ENCODE measurements around the gene FAM120B. TPM values are rescaled to one million over a fixed set of nuclear protein-coding genes. Genes with fewer than 3 reads are reported as not detected.

The FAM120B gene
- total RNA-seq, 2 experiments from 2014 or later = 18.4 to 20.0 TPM

- Mint-ChIP-seq H3K27me3 (peaks cover 54% of the 10 kb centered on the region), H3K4me3 (no peak overlapping the region), H3K36me3 (peaks cover 7% of the 10 kb centered on the region), H3K4me1 (ENCODE audit: low read depth) (peaks cover 20% of the 10 kb centered on the region), H3K27ac (no peak overlapping the region), H3K9me3 (peaks cover 6% of the 10 kb centered on the region)
- ChIA-PET CTCF (no interaction called here), POLR2A (no interaction called here)
- no peak for DNase-seq
- intact Hi-C loops (cut with micrococcal nuclease) = loop anchor here (10.0 kb wide), 3 partner anchors 213 to 503 kb away; no protein-coding TSS in a partner anchor
Observed at GRCh38 chr6:170297576-170298330, 8.8 kb upstream of the FAM120B start.

GRCh38 chr6:170298688-170299087, 7.9 kb upstream of the FAM120B start:
- POLR2A ChIA-PET = no interaction called here
- H3K4me3 Mint-ChIP-seq = no peak overlapping the region
- no peak overlapping the region for H3K27ac Mint-ChIP-seq
- H3K4me1 Mint-ChIP-seq (ENCODE audit: low read depth) = peaks cover 11% of the 10 kb centered on the region
- no peak for DNase-seq
- H3K9me3 Mint-ChIP-seq = peaks cover 6% of the 10 kb centered on the region
- CTCF ChIA-PET = no interaction called here
- peaks cover 49% of the 10 kb centered on the region for H3K27me3 Mint-ChIP-seq
- intact Hi-C loops (cut with micrococcal nuclease) = loop anchor here (10.0 kb wide), 3 partner anchors 214 to 504 kb away; no protein-coding TSS in a partner anchor
- peaks cover 7% of the 10 kb centered on the region for H3K36me3 Mint-ChIP-seq

GRCh38 chr6:170301184-170301583, 5.4 kb upstream of the FAM120B start:
- intact Hi-C loops (cut with micrococcal nuclease) = no loop called here
- CTCF ChIA-PET = no interaction called here
- peaks cover 9% of the 10 kb centered on the region for H3K4me1 Mint-ChIP-seq (ENCODE audit: low read depth)

GRCh38 chr6:170305805-170306323, 694 bp upstream of the FAM120B start:
- Mint-ChIP-seq H3K27ac (no peak overlapping the region), H3K4me1 (ENCODE audit: low read depth) (peaks cover 35% of the 10 kb centered on the region), H3K36me3 (peaks cover 6% of the 10 kb centered on the region), H3K4me3 (peak overlapping the region; percentile 96), H3K9me3 (peaks cover 6% of the 10 kb centered on the region), H3K27me3 (peaks cover 14% of the 10 kb centered on the region)
- POLR2A ChIA-PET = interaction anchor here (1.3 kb wide), 1 partner anchor 12 kb away, joined by 3 read pairs; no protein-coding TSS in a partner anchor
- intact Hi-C loops (cut with micrococcal nuclease) = loop anchor here (1.0 to 2.0 kb wide), 3 partner anchors 16 to 248 kb away; partner anchors contain the start of gene TBP
- CTCF ChIA-PET = interaction anchor here (0.6 kb wide), 1 partner anchor 15 kb away, joined by 3 read pairs; the partner anchor contains the start of gene DLL1
- DNase-seq = no peak

More at GRCh38 chr6:170301184-170301583, 5.4 kb upstream of the FAM120B start:
- peaks cover 6% of the 10 kb centered on the region for H3K9me3 Mint-ChIP-seq
- H3K27ac Mint-ChIP-seq = no peak overlapping the region
- peaks cover 34% of the 10 kb centered on the region for H3K27me3 Mint-ChIP-seq
- no peak overlapping the region for H3K4me3 Mint-ChIP-seq
- POLR2A ChIA-PET = no interaction called here
- peaks cover 7% of the 10 kb centered on the region for H3K36me3 Mint-ChIP-seq
- no peak for DNase-seq

- H3K27me3 Mint-ChIP-seq = peaks cover 8% of the 10 kb centered on the region
- H3K36me3 Mint-ChIP-seq = peaks cover 5% of the 10 kb centered on the region
- peak overlapping the region; percentile 87 for H3K27ac Mint-ChIP-seq
- ChIA-PET POLR2A (interaction anchor here (0.6 to 1.3 kb wide), 3 partner anchors 13 to 556 kb away, joined by 3 to 6 read pairs (median 3); partner anchors contain the start of genes DYNLT2 and ERMARD), CTCF (no interaction called here)
- peaks cover 41% of the 10 kb centered on the region for H3K4me1 Mint-ChIP-seq (ENCODE audit: low read depth)
- no peaks in the 10 kb centered on the region for H3K9me3 Mint-ChIP-seq
- H3K4me3 Mint-ChIP-seq = peak overlapping the region; percentile 96
- DNase-seq = no peak
- intact Hi-C loops (cut with micrococcal nuclease) = loop anchor here (2.0 kb wide), 1 partner anchor 40 kb away; no protein-coding TSS in a partner anchor
Observed at GRCh38 chr6:170307080-170307545, 555 bp downstream of the FAM120B start.

GRCh38 chr6:170308761-170309160, 2.2 kb downstream of the FAM120B start:
- H3K4me3 Mint-ChIP-seq = no peak overlapping the region
- no peak overlapping the region for H3K27ac Mint-ChIP-seq
- intact Hi-C loops (cut with micrococcal nuclease) = no loop called here
- CTCF ChIA-PET = no interaction called here
- no peaks in the 10 kb centered on the region for H3K9me3 Mint-ChIP-seq
- peaks cover 4% of the 10 kb centered on the region for H3K27me3 Mint-ChIP-seq
- H3K36me3 Mint-ChIP-seq = peaks cover 5% of the 10 kb centered on the region
- POLR2A ChIA-PET = no interaction called here
- peaks cover 53% of the 10 kb centered on the region for H3K4me1 Mint-ChIP-seq (ENCODE audit: low read depth)
- DNase-seq = no peak

GRCh38 chr6:170311696-170312095, 5.1 kb downstream of the FAM120B start:
- peaks cover 56% of the 10 kb centered on the region for H3K4me1 Mint-ChIP-seq (ENCODE audit: low read depth)
- intact Hi-C loops (cut with micrococcal nuclease) = no loop called here
- H3K27me3 Mint-ChIP-seq = no peaks in the 10 kb centered on the region
- H3K27ac Mint-ChIP-seq = no peak overlapping the region
- no peak overlapping the region for H3K4me3 Mint-ChIP-seq
- CTCF ChIA-PET = no interaction called here
- peaks cover 6% of the 10 kb centered on the region for H3K36me3 Mint-ChIP-seq
- no peak for DNase-seq
- no peaks in the 10 kb centered on the region for H3K9me3 Mint-ChIP-seq
- POLR2A ChIA-PET = interaction anchor here (0.6 kb wide), 1 partner anchor 224 kb away, joined by 3 read pairs; no protein-coding TSS in a partner anchor

- Mint-ChIP-seq H3K27ac (no peak overlapping the region), H3K4me3 (no peak overlapping the region), H3K9me3 (no peaks in the 10 kb centered on the region), H3K36me3 (peaks cover 15% of the 10 kb centered on the region), H3K4me1 (ENCODE audit: low read depth) (peaks cover 52% of the 10 kb centered on the region), H3K27me3 (no peaks in the 10 kb centered on the region)
- ChIA-PET POLR2A (no interaction called here), CTCF (no interaction called here)
- intact Hi-C loops (cut with micrococcal nuclease) = no loop called here
- no peak for DNase-seq
Observed at GRCh38 chr6:170312876-170313275, 6.3 kb downstream of the FAM120B start.

GRCh38 chr6:170313716-170314295, 7.2 kb downstream of the FAM120B start:
- no peaks in the 10 kb centered on the region for H3K27me3 Mint-ChIP-seq
- DNase-seq = no peak
- intact Hi-C loops (cut with micrococcal nuclease) = no loop called here
- no peak overlapping the region for H3K4me3 Mint-ChIP-seq
- no peaks in the 10 kb centered on the region for H3K9me3 Mint-ChIP-seq
- no peak overlapping the region for H3K27ac Mint-ChIP-seq
- peaks cover 16% of the 10 kb centered on the region for H3K36me3 Mint-ChIP-seq
- H3K4me1 Mint-ChIP-seq (ENCODE audit: low read depth) = peaks cover 42% of the 10 kb centered on the region
- POLR2A ChIA-PET = interaction anchor here (0.6 kb wide), 1 partner anchor 12 kb away, joined by 3 read pairs; no protein-coding TSS in a partner anchor
- CTCF ChIA-PET = no interaction called here

GRCh38 chr6:170314983-170315382, 8.4 kb downstream of the FAM120B start:
- H3K9me3 Mint-ChIP-seq = no peaks in the 10 kb centered on the region
- H3K27ac Mint-ChIP-seq = no peak overlapping the region
- H3K4me3 Mint-ChIP-seq = no peak overlapping the region
- no peak for DNase-seq
- ChIA-PET POLR2A (no interaction called here), CTCF (no interaction called here)
- intact Hi-C loops (cut with micrococcal nuclease) = no loop called here
- H3K27me3 Mint-ChIP-seq = no peaks in the 10 kb centered on the region
- peaks cover 19% of the 10 kb centered on the region for H3K36me3 Mint-ChIP-seq
- H3K4me1 Mint-ChIP-seq (ENCODE audit: low read depth) = peaks cover 40% of the 10 kb centered on the region

- peaks cover 26% of the 10 kb centered on the region for H3K36me3 Mint-ChIP-seq
- no peaks in the 10 kb centered on the region for H3K27me3 Mint-ChIP-seq
- H3K27ac Mint-ChIP-seq = no peak overlapping the region
- ChIA-PET POLR2A (no interaction called here), CTCF (no interaction called here)
- intact Hi-C loops (cut with micrococcal nuclease) = no loop called here
- no peak overlapping the region for H3K4me3 Mint-ChIP-seq
- peaks cover 42% of the 10 kb centered on the region for H3K4me1 Mint-ChIP-seq (ENCODE audit: low read depth)
- DNase-seq = no peak
- H3K9me3 Mint-ChIP-seq = no peaks in the 10 kb centered on the region
Observed at GRCh38 chr6:170316071-170316470, 9.5 kb downstream of the FAM120B start.

GRCh38 chr6:170317076-170317475, 10.5 kb downstream of the FAM120B start:
- H3K27me3 Mint-ChIP-seq = no peaks in the 10 kb centered on the region
- ChIA-PET POLR2A (no interaction called here), CTCF (no interaction called here)
- DNase-seq = no peak
- H3K36me3 Mint-ChIP-seq = peaks cover 23% of the 10 kb centered on the region
- H3K4me3 Mint-ChIP-seq = no peak overlapping the region
- H3K9me3 Mint-ChIP-seq = no peaks in the 10 kb centered on the region
- no peak overlapping the region for H3K27ac Mint-ChIP-seq
- intact Hi-C loops (cut with micrococcal nuclease) = no loop called here
- peaks cover 39% of the 10 kb centered on the region for H3K4me1 Mint-ChIP-seq (ENCODE audit: low read depth)

Measured in activated CD4-positive, alpha-beta memory T cell treated with anti-CD3 and anti-CD28 coated beads for 36 hours (primary cell).